GM23248 (cell line): ENCODE results near the gene EYA4.

Source experiments
- EZH2 ChIP-seq: fragments of 200-600 bp; sonication (generic); IDR thresholded peaks from 2 replicates; pipeline ENCODE4 v1.6.1; 2018; ENCODE audit warnings: antibody characterized with exemption, mild to moderate bottlenecking; ENCODE audit not compliant: insufficient read depth, poor library complexity, severe bottlenecking
- EZH2phosphoT487 ChIP-seq: fragments of 200-600 bp; sonication (generic); IDR thresholded peaks from 2 replicates; pipeline ENCODE4 v1.6.1; 2018; ENCODE audit warnings: antibody characterized with exemption, moderate library complexity, mild to moderate bottlenecking, low read depth; ENCODE audit not compliant: insufficient read depth

DNA sequence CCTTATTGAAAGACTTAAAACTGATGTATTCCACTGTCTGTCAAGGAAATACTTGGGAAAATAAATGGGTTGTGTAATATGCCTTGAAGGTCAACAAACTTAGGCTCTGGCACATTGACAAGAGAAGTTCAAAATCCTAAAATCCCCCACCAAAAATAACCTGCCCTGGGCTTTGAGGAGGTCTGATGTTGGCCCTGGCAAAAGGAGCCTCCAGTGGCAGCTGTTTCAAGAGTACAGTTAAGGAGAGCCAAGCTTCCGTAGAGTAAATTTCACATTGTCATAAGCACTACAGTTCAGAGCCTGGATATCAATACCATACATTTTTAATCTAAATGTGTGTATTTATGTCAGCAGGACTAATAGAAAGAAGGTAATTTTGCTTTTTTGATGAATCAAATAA lies 282.7 kb downstream of the EYA4 start:
- no peak for TF ChIP-seq EZH2phosphoT487
- no peak for TF ChIP-seq EZH2
